ENCODE results near the gene ARHGAP18.

The ARHGAP18 gene

GRCh38 chr6:129606664-129607063, 103.3 kb downstream of the ARHGAP18 start:
- Histone ChIP-seq H3K9ac (ENCODE audit: low read depth, low read length) (no peak overlapping the region), H3K9me3 (ENCODE audit: control insufficient read depth, insufficient read depth, low read length) (no peaks in the 10 kb centered on the region), H3K36me3 (ENCODE audit: insufficient read depth, low read length) (no peaks in the 10 kb centered on the region), H3K4me1 (ENCODE audit: insufficient read depth, low read length) (peaks cover 14% of the 10 kb centered on the region; the same call in 1 of the 2 replicates)

GRCh38 chr6:129605967-129606366, 104.0 kb downstream of the ARHGAP18 start:
- H3K9me3 ChIP-seq (ENCODE audit: control insufficient read depth, insufficient read depth, low read length) = no peaks in the 10 kb centered on the region
- no peak overlapping the region for H3K9ac ChIP-seq (ENCODE audit: low read depth, low read length)
- H3K36me3 ChIP-seq (ENCODE audit: insufficient read depth, low read length) = no peaks in the 10 kb centered on the region
- H3K4me1 ChIP-seq (ENCODE audit: insufficient read depth, low read length) = peaks cover 14% of the 10 kb centered on the region; the same call in 1 of the 2 replicates

DNA sequence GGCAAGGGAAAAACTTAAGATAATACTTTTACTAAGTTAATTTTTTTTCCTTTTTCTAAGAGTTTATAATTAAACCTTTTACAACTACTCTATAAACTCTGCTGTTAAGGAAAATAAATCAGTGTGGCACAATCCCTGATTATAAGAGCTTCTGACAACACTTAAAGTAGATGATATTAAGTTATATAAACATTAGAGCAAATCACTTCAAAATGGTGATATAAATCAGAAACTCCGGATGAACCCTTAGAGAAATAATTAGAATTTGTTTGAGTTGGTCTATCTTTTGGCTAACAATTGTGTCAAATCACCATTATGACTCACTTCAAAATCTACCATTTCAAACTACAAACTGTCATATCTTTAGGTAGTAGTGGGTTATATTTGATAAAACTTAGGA, 104.9 kb downstream of the ARHGAP18 start:
- no peaks in the 10 kb centered on the region for H3K36me3 ChIP-seq (ENCODE audit: insufficient read depth, low read length)
- H3K4me1 ChIP-seq (ENCODE audit: insufficient read depth, low read length) = peaks cover 12% of the 10 kb centered on the region; the same call in 1 of the 2 replicates
- no peak overlapping the region for H3K9ac ChIP-seq (ENCODE audit: low read depth, low read length)
- H3K9me3 ChIP-seq (ENCODE audit: control insufficient read depth, insufficient read depth, low read length) = no peaks in the 10 kb centered on the region

GRCh38 chr6:129604321-129604720, 105.7 kb downstream of the ARHGAP18 start:
- Histone ChIP-seq H3K36me3 (ENCODE audit: insufficient read depth, low read length) (no peaks in the 10 kb centered on the region), H3K4me1 (ENCODE audit: insufficient read depth, low read length) (peaks cover 6% of the 10 kb centered on the region; the same call in 1 of the 2 replicates)

DNA sequence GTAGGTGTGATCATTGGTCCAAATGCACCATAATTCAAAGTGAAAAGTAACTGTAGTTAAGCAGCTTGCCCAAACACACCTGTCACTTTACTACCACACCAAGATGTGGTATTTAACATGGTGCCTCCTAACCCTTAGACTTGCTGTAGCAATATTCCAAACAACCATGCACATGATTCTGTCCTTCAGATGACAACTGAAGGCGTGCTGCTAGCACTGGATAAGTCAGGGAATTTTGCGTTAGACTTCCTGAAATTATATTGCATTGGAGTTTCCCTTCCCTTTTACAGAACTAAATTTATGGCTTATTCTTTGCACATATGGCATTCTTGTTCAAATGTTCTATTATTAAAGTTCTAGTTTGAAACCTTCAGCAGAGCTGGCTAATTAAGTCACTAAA, 106.2 kb downstream of the ARHGAP18 start:
- Histone ChIP-seq H3K9ac (ENCODE audit: low read depth, low read length) (no peak overlapping the region), H3K4me1 (ENCODE audit: insufficient read depth, low read length) (0 out of 2 replicates have a peak, but pooled peaks cover 7% of the 10 kb centered on the region), H3K36me3 (ENCODE audit: insufficient read depth, low read length) (no peaks in the 10 kb centered on the region), H3K9me3 (ENCODE audit: control insufficient read depth, insufficient read depth, low read length) (no peaks in the 10 kb centered on the region)

More at GRCh38 chr6:129604321-129604720, 105.7 kb downstream of the ARHGAP18 start:
- H3K9ac ChIP-seq (ENCODE audit: low read depth, low read length) = no peak overlapping the region
- no peaks in the 10 kb centered on the region for H3K9me3 ChIP-seq (ENCODE audit: control insufficient read depth, insufficient read depth, low read length)

- no peak overlapping the region for H3K9ac ChIP-seq (ENCODE audit: low read depth, low read length)
- H3K9me3 ChIP-seq (ENCODE audit: control insufficient read depth, insufficient read depth, low read length) = no peaks in the 10 kb centered on the region
- H3K36me3 ChIP-seq (ENCODE audit: insufficient read depth, low read length) = no peaks in the 10 kb centered on the region
- H3K4me1 ChIP-seq (ENCODE audit: insufficient read depth, low read length) = 0 out of 2 replicates have a peak, but pooled peaks cover 8% of the 10 kb centered on the region
Measured at GRCh38 chr6:129601323-129601722, 108.7 kb downstream of the ARHGAP18 start.

- H3K9me3 ChIP-seq (ENCODE audit: control insufficient read depth, insufficient read depth, low read length) = no peaks in the 10 kb centered on the region
- H3K9ac ChIP-seq (ENCODE audit: low read depth, low read length) = no peak overlapping the region
- H3K4me1 ChIP-seq (ENCODE audit: insufficient read depth, low read length) = 0 out of 2 replicates have a peak, but pooled peaks cover 8% of the 10 kb centered on the region
- no peaks in the 10 kb centered on the region for H3K36me3 ChIP-seq (ENCODE audit: insufficient read depth, low read length)
Measured at GRCh38 chr6:129599467-129599866, 110.5 kb downstream of the ARHGAP18 start.

GRCh38 chr6:129598244-129599187, 111.5 kb downstream of the ARHGAP18 start:
- H3K9ac ChIP-seq (ENCODE audit: low read depth, low read length) = no peak overlapping the region
- no peaks in the 10 kb centered on the region for H3K9me3 ChIP-seq (ENCODE audit: control insufficient read depth, insufficient read depth, low read length)

DNA sequence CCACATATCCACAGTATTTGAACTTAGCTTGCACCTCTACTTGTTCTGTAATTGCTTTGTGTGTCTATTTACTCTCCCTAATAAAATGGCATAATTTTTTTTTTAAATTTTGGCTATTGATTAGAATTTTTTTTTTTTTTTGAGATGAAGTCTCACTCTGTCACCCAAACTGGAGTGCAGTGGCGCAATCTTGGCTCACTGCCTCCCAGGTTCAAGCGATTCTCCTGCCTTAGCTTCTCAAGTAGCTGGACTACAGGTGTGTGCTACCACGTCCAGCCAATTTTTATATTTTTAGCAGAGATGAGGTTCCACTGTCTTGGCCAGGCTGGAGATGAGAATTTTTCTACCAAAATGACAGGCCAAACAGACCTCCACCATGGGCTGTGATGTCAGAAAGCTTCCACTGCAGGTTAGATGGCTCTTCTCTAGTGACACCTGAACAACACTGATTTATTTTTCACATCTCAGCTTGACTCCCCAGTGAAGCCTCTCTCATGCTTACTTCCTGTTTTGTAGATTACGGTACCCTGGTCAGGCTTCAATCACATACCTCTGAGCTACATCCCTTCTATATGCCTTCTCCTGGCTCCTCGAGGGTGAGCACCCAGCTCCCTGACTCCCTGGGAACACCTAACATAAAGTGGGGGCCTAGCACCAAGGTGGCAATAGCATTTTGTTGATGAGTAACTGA, 112.8 kb downstream of the ARHGAP18 start:
- Histone ChIP-seq H3K9ac (ENCODE audit: low read depth, low read length) (no peak overlapping the region), H3K9me3 (ENCODE audit: control insufficient read depth, insufficient read depth, low read length) (no peaks in the 10 kb centered on the region), H3K4me1 (ENCODE audit: insufficient read depth, low read length) (peaks cover 8% of the 10 kb centered on the region; the same call in 1 of the 2 replicates), H3K36me3 (ENCODE audit: insufficient read depth, low read length) (no peaks in the 10 kb centered on the region)

More at GRCh38 chr6:129598244-129599187, 111.5 kb downstream of the ARHGAP18 start:
- Histone ChIP-seq H3K36me3 (ENCODE audit: insufficient read depth, low read length) (no peaks in the 10 kb centered on the region), H3K4me1 (ENCODE audit: insufficient read depth, low read length) (0 out of 2 replicates have a peak, but pooled peaks cover 8% of the 10 kb centered on the region)

DNA sequence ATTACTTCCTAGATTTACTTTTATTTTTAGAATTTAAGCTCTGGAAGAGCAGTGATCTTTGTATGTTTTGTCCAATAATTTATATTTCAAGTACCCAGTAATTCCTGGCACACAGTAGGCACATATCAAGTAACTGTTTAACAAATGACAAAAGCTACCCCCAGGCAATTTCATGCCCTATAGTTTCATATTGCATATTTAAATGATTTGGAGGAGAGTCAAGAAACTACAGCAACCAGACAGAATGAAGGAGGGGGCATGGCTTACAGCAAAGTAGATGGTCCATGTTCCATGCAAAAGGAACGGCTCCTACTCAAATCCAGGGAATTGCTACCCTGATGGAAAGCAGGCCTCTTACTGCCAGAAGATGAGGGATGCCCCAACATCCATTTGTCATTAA, 113.5 kb downstream of the ARHGAP18 start:
- Histone ChIP-seq H3K9me3 (ENCODE audit: control insufficient read depth, insufficient read depth, low read length) (no peaks in the 10 kb centered on the region), H3K9ac (ENCODE audit: low read depth, low read length) (no peak overlapping the region), H3K4me1 (ENCODE audit: insufficient read depth, low read length) (peaks cover 8% of the 10 kb centered on the region; the same call in 1 of the 2 replicates), H3K36me3 (ENCODE audit: insufficient read depth, low read length) (no peaks in the 10 kb centered on the region)

- Histone ChIP-seq H3K4me1 (ENCODE audit: insufficient read depth, low read length) (no peaks in the 10 kb centered on the region; the same call in 1 of the 2 replicates), H3K9me3 (ENCODE audit: control insufficient read depth, insufficient read depth, low read length) (no peaks in the 10 kb centered on the region), H3K9ac (ENCODE audit: low read depth, low read length) (no peak overlapping the region), H3K36me3 (ENCODE audit: insufficient read depth, low read length) (no peaks in the 10 kb centered on the region)
Measured at GRCh38 chr6:129593233-129593564, 116.8 kb downstream of the ARHGAP18 start.

- H3K9ac ChIP-seq (ENCODE audit: low read depth, low read length) = no peak overlapping the region
- no peaks in the 10 kb centered on the region for H3K36me3 ChIP-seq (ENCODE audit: insufficient read depth, low read length)
- H3K9me3 ChIP-seq (ENCODE audit: control insufficient read depth, insufficient read depth, low read length) = no peaks in the 10 kb centered on the region
Measured at GRCh38 chr6:129592516-129593232, 117.3 kb downstream of the ARHGAP18 start.

GRCh38 chr6:129590408-129591022, 119.5 kb downstream of the ARHGAP18 start:
- no peaks in the 10 kb centered on the region; the same call in 1 of the 2 replicates for H3K4me1 ChIP-seq (ENCODE audit: insufficient read depth, low read length)
- no peaks in the 10 kb centered on the region for H3K36me3 ChIP-seq (ENCODE audit: insufficient read depth, low read length)
- H3K9me3 ChIP-seq (ENCODE audit: control insufficient read depth, insufficient read depth, low read length) = no peaks in the 10 kb centered on the region
- H3K9ac ChIP-seq (ENCODE audit: low read depth, low read length) = no peak overlapping the region

More at GRCh38 chr6:129592516-129593232, 117.3 kb downstream of the ARHGAP18 start:
- no peaks in the 10 kb centered on the region; the same call in 1 of the 2 replicates for H3K4me1 ChIP-seq (ENCODE audit: insufficient read depth, low read length)
